HEK293T (cell line): Measurements from ENCODE around the gene EFHC2.
A peak's percentile ranks its signal among the peaks of the same experiment; 100 is the strongest.

Experiments
- CTCF ChIA-PET: fragments of 350-600 bp; formaldehyde crosslinking; extraction: SDS; loops from one replicate; lab custom pipeline; 2021; ENCODE audit warnings: antibody characterized with exemption, inconsistent platforms; lab: Yijun Ruan, JAX
- POLR2A ChIA-PET: fragments of 350-600 bp; formaldehyde crosslinking; extraction: SDS; loops from one replicate; lab custom pipeline; 2020; ENCODE audit warnings: antibody characterized with exemption, inconsistent platforms; lab: Yijun Ruan, JAX
- DNase-seq: peaks from one replicate; pipeline ENCODE4 v3.0.0; 2012; ENCODE audit warnings: mixed read lengths; ENCODE audit errors: extremely low spot score
- ARNT ChIP-seq: fragments of 450-650 bp; IDR thresholded peaks from 2 replicates; pipeline ENCODE4 v1.6.1; 2017; ENCODE audit warnings: mild to moderate bottlenecking
- BHLHE40 ChIP-seq: fragments of 450-650 bp; IDR thresholded peaks from 2 replicates; pipeline ENCODE4 v1.6.1; 2016; ENCODE audit warnings: mild to moderate bottlenecking, moderate library complexity, borderline replicate concordance
- CTBP1 ChIP-seq: fragments of 450-650 bp; IDR thresholded peaks from 2 replicates; pipeline ENCODE4 v1.6.1; 2016; ENCODE audit warnings: borderline replicate concordance
- ELF4 ChIP-seq: fragments of 450-650 bp; IDR thresholded peaks from 2 replicates; pipeline ENCODE4 v1.6.1; 2017; ENCODE audit warnings: antibody characterized with exemption
- FOXA1 ChIP-seq: fragments of 450-650 bp; IDR thresholded peaks from 2 replicates; pipeline ENCODE4 v1.6.1; 2016; ENCODE audit warnings: mild to moderate bottlenecking
- FOXK2 ChIP-seq: fragments of 450-650 bp; IDR thresholded peaks from 2 replicates; pipeline ENCODE4 v1.6.1; 2016; ENCODE audit warnings: mild to moderate bottlenecking
- FOXM1 ChIP-seq: fragments of 450-650 bp; IDR thresholded peaks from 2 replicates; pipeline ENCODE4 v1.6.1; 2017; ENCODE audit warnings: mild to moderate bottlenecking, borderline replicate concordance
- HDGF ChIP-seq: fragments of 450-650 bp; IDR thresholded peaks from 2 replicates; pipeline ENCODE4 v1.6.1; 2017; ENCODE audit warnings: antibody characterized with exemption, borderline replicate concordance
- L3MBTL2 ChIP-seq: fragments of 450-650 bp; conservative IDR thresholded peaks from 2 replicates; pipeline ENCODE4 v1.6.1; 2016; ENCODE audit warnings: mild to moderate bottlenecking
- LEF1 ChIP-seq: fragments of 450-650 bp; IDR thresholded peaks from 2 replicates; pipeline ENCODE4 v1.6.1; 2017; ENCODE audit warnings: mild to moderate bottlenecking, borderline replicate concordance
- NFRKB ChIP-seq: fragments of 450-650 bp; IDR thresholded peaks from 2 replicates; pipeline ENCODE4 v1.6.1; 2016; ENCODE audit warnings: mild to moderate bottlenecking, moderate library complexity
- PKNOX1 ChIP-seq: fragments of 450-650 bp; IDR thresholded peaks from 2 replicates; pipeline ENCODE4 v1.6.1; 2016
- SP1 ChIP-seq: fragments of 450-650 bp; IDR thresholded peaks from 2 replicates; pipeline ENCODE4 v1.6.1; 2017
- SUZ12 ChIP-seq: fragments of 450-650 bp; IDR thresholded peaks from 2 replicates; pipeline ENCODE4 v1.6.1; 2016; ENCODE audit warnings: mild to moderate bottlenecking
- TARDBP ChIP-seq: fragments of 450-650 bp; IDR thresholded peaks from 2 replicates; pipeline ENCODE4 v1.6.1; 2016
- ZNF384 ChIP-seq: fragments of 450-650 bp; IDR thresholded peaks from 2 replicates; pipeline ENCODE4 v1.6.1; 2016

EFHC2 gene

GRCh38 chrX:44308869-44309268 is 34.6 kb downstream of the EFHC2 start:
- TF ChIP-seq FOXM1 = no peak
- TF ChIP-seq CTBP1 = no peak
- no peak for TF ChIP-seq LEF1
- TF ChIP-seq FOXA1 = no peak
- TF ChIP-seq SP1 = no peak
- no peak for DNase-seq
- CTCF ChIA-PET = no interaction called here
- POLR2A ChIA-PET = no interaction called here

GRCh38 chrX:44306356-44306755 is 37.1 kb downstream of the EFHC2 start:
- POLR2A ChIA-PET = no interaction called here
- TF ChIP-seq PKNOX1 = peak; percentile 12; the same call in 1 of the 2 replicates
- TF ChIP-seq HDGF = no peak
- DNase-seq = peak; percentile 38
- CTCF ChIA-PET = no interaction called here

- no peak for DNase-seq
- TF ChIP-seq PKNOX1 = peak; percentile 87
- no peak for TF ChIP-seq FOXA1
- TF ChIP-seq SUZ12 = no peak
- POLR2A ChIA-PET = no interaction called here
- CTCF ChIA-PET = no interaction called here
Observed at GRCh38 chrX:44305921-44306320, 37.6 kb downstream of the EFHC2 start.

GRCh38 chrX:44303119-44303518 is 40.4 kb downstream of the EFHC2 start:
- TF ChIP-seq BHLHE40 = no peak
- no peak for TF ChIP-seq ARNT
- no peak for TF ChIP-seq SP1
- ChIA-PET CTCF (interaction anchor here (1.8 kb wide), 1 partner anchor 345 kb away, joined by 6 read pairs; no protein-coding TSS in a partner anchor), POLR2A (no interaction called here)
- DNase-seq = no peak

GRCh38 chrX:44299177-44299576 is 44.3 kb downstream of the EFHC2 start:
- TF ChIP-seq ZNF384 = no peak
- TF ChIP-seq L3MBTL2 = no peak
- no peak for TF ChIP-seq FOXM1
- TF ChIP-seq PKNOX1 = no peak
- no peak for TF ChIP-seq BHLHE40
- TF ChIP-seq HDGF = no peak
- no peak for TF ChIP-seq LEF1
- TF ChIP-seq FOXA1 = no peak
- POLR2A ChIA-PET = no interaction called here
- no peak for DNase-seq
- CTCF ChIA-PET = no interaction called here

GRCh38 chrX:44291468-44292092 is 51.9 kb downstream of the EFHC2 start:
- no peak for TF ChIP-seq ELF4
- no peak for TF ChIP-seq TARDBP
- no peak for TF ChIP-seq FOXA1
- TF ChIP-seq HDGF = no peak
- TF ChIP-seq LEF1 = no peak
- TF ChIP-seq FOXM1 = no peak
- no peak for TF ChIP-seq ARNT
- TF ChIP-seq BHLHE40 = no peak
- no peak for TF ChIP-seq NFRKB
- no peak for TF ChIP-seq FOXK2
- TF ChIP-seq SUZ12 = no peak
- TF ChIP-seq SP1 = no peak
- ChIA-PET CTCF (interaction anchor here (0.6 kb wide), 1 partner anchor 12 kb away, joined by 3 read pairs; no protein-coding TSS in a partner anchor), POLR2A (no interaction called here)
- no peak for DNase-seq

- no peak for DNase-seq
- TF ChIP-seq HDGF (no peak), FOXK2 (no peak), ARNT (no peak)
- ChIA-PET POLR2A (no interaction called here), CTCF (no interaction called here)
Observed at GRCh38 chrX:44290718-44291117, 52.8 kb downstream of the EFHC2 start.

- TF ChIP-seq FOXK2 (no peak), FOXM1 (no peak), LEF1 (no peak), ARNT (no peak), L3MBTL2 (no peak), BHLHE40 (no peak), NFRKB (no peak), FOXA1 (no peak), SP1 (no peak), PKNOX1 (no peak), TARDBP (no peak), HDGF (no peak), SUZ12 (no peak)
- CTCF ChIA-PET = no interaction called here
- DNase-seq = no peak
- POLR2A ChIA-PET = no interaction called here
Observed at GRCh38 chrX:44282753-44283152, 60.7 kb downstream of the EFHC2 start.
